Adrenal gland (tissue), 5 donors: ENCODE results near the gene CXCL11.

ENCODE experiments used
- CTCF ChIP-seq, 6 experiments: fragments of 450-650 bp in 4 of 6; fragments of 200-600 bp in 2 of 6; sonication (generic) in 1 of 6; IDR thresholded peaks; 1 replicate in 5 of 6; 2 replicates in 1 of 6; pipeline versions ENCODE4 v1.5.1 to v1.8.0; 2016 to 2021; ENCODE audit warnings: antibody characterized with exemption in 6 of 6, mild to moderate bottlenecking in 2 of 6, moderate library complexity in 1 of 6
- POLR2A ChIP-seq, 2 donors: fragments of 450-650 bp; IDR thresholded peaks; one replicate each; pipeline ENCODE4 v1.6.1; 2017; ENCODE audit warnings: antibody characterized with exemption in 2 of 2, mild to moderate bottlenecking in 2 of 2, moderate library complexity in 1 of 2
- donor health status: DM: no; HTN: no; CAD: no.

GRCh38 chr4:76001700-76002099 is 34.2 kb downstream of the CXCL11 start:
- no peak for TF ChIP-seq CTCF (IDR thresholded peaks at IDR 0.05)
- no peak for TF ChIP-seq POLR2A (IDR thresholded peaks at IDR 0.05)
